Stimulated activated naive CD8-positive, alpha-beta T cell treated with anti-CD3 and anti-CD28 coated beads, Interleukin-15, amount 100 ng/mL, for 72 hours (primary cell): ENCODE data around the gene PTPRCAP.
"Not testable (repeated sequence)": the region's sequence is repeated elsewhere in the genome, so short reads cannot be mapped to it uniquely, and the experiment has no call there.

Experiments used
- ATAC-seq: fragments of 150-1000 bp; cut with Tn5 transposase; 2 replicates; pipeline ENCODE4 v1.10.0; 2021; ENCODE audit warnings: mild to moderate bottlenecking, moderate library complexity
- DNase-seq, 2 donors: peaks; one replicate each; pipeline ENCODE4 v3.0.0; 2021 to 2022
- H3K27ac Mint-ChIP-seq, 2 donors: one replicate each; pipeline ENCODE4 v1.8.0; 2022; ENCODE audit warnings: mild to moderate bottlenecking in 2 of 2, mixed read lengths in 2 of 2, moderate library complexity in 2 of 2
- H3K27me3 Mint-ChIP-seq: one replicate; pipeline ENCODE4 v1.8.0; 2022; ENCODE audit warnings: mixed read lengths
- H3K4me1 Mint-ChIP-seq: one replicate; pipeline ENCODE4 v1.8.0; 2022; ENCODE audit warnings: mild to moderate bottlenecking, mixed read lengths
- H3K4me3 Mint-ChIP-seq, 2 donors: one replicate each; pipeline ENCODE4 v1.8.0; 2022; ENCODE audit warnings: mild to moderate bottlenecking in 2 of 2, mixed read lengths in 2 of 2, moderate library complexity in 1 of 2
- H3K9me3 Mint-ChIP-seq, 2 donors: one replicate each; pipeline ENCODE4 v1.8.0; 2022; ENCODE audit warnings: mixed read lengths in 2 of 2

The PTPRCAP gene

DNA sequence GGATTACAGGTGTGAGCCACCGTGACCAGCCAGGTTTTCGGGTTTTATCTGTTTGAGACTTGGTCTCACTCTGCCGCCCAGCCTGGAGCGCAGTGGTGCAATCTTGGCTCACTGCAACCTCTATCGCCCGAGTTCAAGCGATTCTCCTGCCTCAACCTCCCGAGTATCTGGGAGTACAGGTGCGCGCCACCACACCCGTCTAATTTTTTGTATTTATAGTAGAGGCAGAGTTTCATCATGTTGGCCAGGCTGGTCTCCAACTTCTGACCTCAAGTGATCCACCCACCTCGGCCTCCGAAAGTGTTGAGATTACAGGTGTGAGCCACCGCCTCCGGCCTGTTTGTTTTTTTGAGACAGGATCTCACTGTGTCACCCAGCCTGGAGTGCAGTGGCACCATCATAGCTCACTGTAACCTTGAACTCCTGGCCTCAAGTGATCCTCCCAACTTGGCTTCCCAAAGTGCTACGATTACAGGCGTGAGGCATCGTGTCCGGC lies 10.1 kb downstream of the PTPRCAP start:
- H3K27me3 Mint-ChIP-seq, ATAC-seq, H3K9me3 Mint-ChIP-seq: not testable (repeated sequence)
- peak in 1 of 2 donors; percentile 27 for DNase-seq
- Mint-ChIP-seq H3K4me1 (peaks cover 77% of the 10 kb centered on the region), H3K4me3 (peak overlapping the region; percentile 89 to 95), H3K27ac (peak overlapping the region; percentile 96 to 97)

DNA sequence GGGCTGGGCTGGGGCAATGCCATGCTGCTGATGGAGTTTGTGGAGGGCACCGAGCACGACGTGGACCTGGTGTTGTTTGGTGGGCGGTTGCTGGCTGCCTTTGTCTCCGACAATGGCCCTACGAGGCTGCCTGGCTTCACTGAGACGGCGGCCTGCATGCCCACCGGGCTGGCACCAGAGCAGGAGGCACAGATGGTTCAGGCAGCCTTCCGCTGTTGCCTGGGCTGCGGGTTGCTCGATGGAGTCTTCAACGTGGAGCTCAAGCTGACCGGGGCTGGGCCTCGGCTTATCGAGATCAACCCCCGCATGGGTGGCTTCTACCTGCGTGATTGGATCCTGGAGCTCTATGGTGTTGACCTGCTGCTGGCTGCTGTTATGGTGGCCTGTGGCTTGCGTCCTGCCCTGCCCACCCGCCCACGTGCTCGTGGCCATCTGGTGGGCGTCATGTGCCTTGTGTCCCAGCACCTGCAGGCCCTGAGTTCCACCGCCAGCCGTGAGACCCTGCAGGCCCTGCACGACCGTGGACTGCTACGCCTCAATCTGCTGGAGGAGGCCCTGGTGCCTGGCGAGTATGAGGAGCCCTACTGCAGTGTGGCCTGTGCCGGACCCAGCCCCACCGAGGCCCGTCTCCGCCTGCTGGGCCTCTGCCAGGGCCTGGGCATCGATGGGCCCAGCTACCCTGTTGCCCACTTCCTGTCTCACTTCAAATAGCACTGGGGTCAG lies 13.4 kb downstream of the PTPRCAP start:
- no peaks in the 10 kb centered on the region for H3K9me3 Mint-ChIP-seq
- H3K4me1 Mint-ChIP-seq, result peaks cover 67% of the 10 kb centered on the region
- DNase-seq, result no peak
- H3K4me3 Mint-ChIP-seq, result no peak overlapping the region
- H3K27me3 Mint-ChIP-seq, result no peaks in the 10 kb centered on the region
- no peak for ATAC-seq
- no peak overlapping the region for H3K27ac Mint-ChIP-seq

DNA sequence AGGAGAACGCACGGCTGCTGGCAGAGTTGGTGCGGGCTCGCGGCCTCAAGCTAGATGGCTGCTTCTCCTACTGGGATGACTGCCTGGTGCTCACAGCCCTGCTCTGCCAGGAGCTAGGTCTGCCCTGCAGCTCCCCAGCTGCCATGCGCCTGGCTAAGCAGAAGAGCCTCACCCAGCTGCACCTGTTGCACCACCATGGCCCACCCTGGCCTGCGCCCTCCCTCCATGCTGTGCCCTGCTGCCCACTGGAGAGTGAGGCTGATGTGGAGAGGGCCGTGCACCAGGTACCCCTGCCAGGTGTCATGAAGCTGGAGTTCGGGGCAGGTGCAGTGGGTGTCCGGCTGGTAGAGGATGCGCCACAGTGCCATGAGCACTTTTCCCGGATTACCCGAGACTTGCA lies 14.0 kb downstream of the PTPRCAP start:
- ATAC-seq (no peak), DNase-seq (no peak)
- Mint-ChIP-seq H3K4me1 (peaks cover 71% of the 10 kb centered on the region), H3K27ac (no peak overlapping the region), H3K4me3 (no peak overlapping the region), H3K27me3 (no peaks in the 10 kb centered on the region), H3K9me3 (no peaks in the 10 kb centered on the region)

DNA sequence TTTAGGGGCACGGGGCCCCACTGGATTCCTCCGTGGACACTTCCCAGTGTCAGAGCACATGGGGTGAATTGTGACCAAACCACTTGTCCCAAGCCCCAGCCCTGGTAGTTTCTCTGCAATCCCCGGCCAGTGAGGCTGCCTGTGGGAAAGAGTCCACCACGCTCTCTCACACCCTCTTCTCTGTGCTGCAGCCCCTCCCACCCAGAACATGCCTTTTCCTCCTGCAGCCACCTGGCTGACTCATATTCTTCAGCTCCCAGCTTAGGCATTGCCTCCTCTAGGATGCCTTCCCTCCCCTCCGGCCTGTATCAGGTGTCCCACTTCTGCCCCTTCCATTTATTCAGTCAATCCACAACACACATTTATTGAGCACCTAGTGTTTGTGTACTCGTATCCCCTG lies 14.6 kb downstream of the PTPRCAP start:
- Mint-ChIP-seq H3K4me1 (peaks cover 75% of the 10 kb centered on the region), H3K27ac (peak overlapping the region in 1 of 2 donors; percentile 43), H3K4me3 (no peak overlapping the region), H3K27me3 (no peaks in the 10 kb centered on the region), H3K9me3 (no peaks in the 10 kb centered on the region)
- DNase-seq (no peak), ATAC-seq (no peak)

DNA sequence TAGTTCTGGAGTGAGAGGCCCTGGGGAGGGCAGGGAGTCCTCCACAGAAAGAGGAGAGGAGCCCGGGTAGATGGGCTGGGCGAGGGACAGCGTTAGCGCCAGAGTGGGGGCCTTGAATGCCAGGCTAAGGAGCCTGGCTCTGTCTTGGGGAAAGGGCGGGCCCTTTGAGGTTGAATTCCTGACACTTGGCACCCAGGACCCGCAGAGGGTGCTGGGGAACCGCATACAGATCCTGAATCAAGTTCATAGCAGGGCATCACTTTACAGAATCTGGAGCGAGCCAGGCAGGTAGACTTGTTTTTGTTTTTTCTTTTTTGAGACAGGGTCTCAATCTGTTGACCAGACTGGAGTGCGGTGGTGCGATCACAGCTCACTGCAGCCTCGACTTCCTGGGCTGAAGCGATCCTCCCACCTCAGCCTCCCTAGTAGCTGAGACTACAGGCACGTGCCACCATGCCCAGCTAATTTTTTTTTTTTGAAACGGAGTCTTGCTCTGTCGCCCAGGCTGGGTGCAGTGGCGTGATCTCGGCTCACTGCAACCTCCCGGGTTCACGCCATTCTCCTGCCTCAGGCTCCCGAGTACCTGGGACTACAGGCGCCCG lies 16.0 kb downstream of the PTPRCAP start:
- H3K4me1 Mint-ChIP-seq, result peaks cover 79% of the 10 kb centered on the region
- H3K27ac Mint-ChIP-seq, result no peak overlapping the region
- no peaks in the 10 kb centered on the region for H3K9me3 Mint-ChIP-seq
- no peak for DNase-seq
- no peak for ATAC-seq
- H3K4me3 Mint-ChIP-seq, result peak overlapping the region; percentile 75 to 88
- H3K27me3 Mint-ChIP-seq, result no peaks in the 10 kb centered on the region

DNA sequence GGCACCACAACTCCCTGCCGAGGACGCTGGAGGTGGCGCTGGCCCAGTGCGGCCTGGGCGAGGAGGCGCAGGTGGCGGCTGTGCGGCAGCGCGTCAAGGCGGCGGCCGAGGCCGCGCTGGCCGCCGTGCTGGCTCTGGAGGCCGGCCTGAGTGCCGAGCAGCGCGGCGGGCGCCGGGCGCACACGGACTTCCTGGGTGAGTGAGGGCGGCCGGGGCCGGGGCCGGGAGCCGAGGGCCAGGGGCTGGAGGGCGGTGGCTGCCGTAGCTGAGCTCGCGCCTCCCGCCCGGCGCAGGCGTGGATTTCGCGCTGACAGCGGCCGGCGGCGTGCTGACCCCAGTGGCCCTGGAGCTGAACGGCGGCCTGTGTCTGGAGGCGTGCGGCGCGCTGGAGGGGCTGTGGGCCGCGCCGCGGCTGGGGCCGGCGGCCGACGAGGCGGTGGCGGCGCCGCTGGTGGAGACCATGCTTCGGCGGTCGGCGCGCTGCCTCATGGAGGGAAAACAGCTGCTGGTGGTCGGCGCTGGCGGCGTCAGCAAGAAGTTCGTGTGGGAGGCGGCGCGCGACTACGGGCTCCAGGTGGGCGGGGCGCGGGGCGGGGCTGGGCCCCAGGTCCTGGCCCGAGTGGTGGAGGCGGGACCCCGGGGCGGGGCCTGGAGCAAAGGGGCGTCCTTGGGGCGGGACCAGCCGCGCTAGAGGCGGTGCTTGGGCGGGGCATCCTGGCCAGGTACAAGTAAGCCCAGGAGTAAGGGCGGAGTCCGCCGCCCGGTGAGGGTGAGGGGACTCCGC lies 16.6 kb downstream of the PTPRCAP start:
- Mint-ChIP-seq H3K9me3 (no peaks in the 10 kb centered on the region), H3K4me3 (peak overlapping the region; percentile 87 to 88), H3K4me1 (peaks cover 79% of the 10 kb centered on the region), H3K27ac (peak overlapping the region in 1 of 2 donors; percentile 74), H3K27me3 (no peaks in the 10 kb centered on the region)
- ATAC-seq (peak; percentile 85), DNase-seq (peak; percentile 97 to 99)

DNA sequence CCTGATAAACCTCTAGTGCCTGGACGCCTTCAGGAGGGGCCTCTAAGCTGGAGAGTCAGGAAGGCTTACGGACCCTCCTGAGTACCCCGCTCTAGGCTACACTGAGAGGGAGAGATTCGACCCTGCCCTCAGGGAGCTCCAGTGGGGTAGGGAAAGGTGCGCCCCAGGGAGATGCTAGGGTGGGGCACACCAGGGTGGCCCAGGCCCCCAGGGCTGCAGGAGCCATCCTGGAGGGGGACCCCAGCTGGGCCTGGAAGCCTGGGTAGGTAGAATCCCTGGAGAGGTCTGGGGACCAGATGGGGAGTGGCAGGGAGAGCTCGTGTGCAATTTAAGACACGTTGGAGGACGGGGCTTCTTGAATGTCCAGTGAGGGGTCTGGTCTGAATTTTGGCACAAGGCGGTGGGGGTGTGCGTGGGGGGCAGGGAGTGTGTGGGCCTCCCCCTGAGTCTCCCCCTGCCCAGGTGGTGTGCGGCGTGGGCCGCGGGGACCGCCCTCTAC lies 17.3 kb downstream of the PTPRCAP start:
- DNase-seq (peak in 1 of 2 donors; percentile 19), ATAC-seq (no peak)
- Mint-ChIP-seq H3K9me3 (no peaks in the 10 kb centered on the region), H3K4me1 (peaks cover 73% of the 10 kb centered on the region), H3K27ac (peak overlapping the region; percentile 74 to 86), H3K27me3 (no peaks in the 10 kb centered on the region), H3K4me3 (peak overlapping the region; percentile 87 to 88)

DNA sequence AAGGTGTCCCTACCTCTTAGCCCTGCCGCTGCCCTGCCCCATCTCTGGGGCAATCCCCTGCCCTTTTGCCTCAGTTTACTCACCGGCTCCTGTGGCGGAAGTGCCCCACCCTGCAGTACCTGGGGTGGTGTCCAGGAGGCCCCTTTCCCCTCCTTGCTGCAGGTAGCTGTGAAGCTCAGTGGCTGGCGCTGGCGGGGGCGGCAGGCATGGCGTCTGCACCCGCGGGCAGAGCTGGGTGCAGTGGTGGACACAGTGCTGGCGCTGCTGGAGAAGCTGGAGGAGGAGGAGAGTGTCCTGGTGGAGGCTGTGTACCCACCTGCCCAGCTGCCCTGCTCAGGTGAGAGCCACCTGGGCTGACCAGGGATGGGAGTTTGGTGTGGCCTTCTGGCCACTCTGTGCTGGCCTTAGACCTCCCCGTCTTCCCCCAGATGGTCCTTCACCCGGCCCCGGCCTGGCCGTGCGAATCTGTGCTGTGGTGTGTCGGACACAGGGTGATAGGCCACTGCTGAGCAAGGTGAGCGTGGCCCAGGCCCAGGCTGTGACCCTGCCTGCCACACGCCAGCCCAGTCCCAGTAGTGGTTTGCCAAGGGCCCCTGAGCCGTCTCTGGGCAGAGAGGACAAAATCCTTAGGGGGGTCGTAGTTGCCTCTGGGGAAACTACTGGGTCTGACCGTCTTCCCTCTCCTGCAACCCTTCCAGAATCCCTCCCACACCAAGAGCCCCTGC lies 18.0 kb downstream of the PTPRCAP start:
- ATAC-seq (no peak), DNase-seq (peak in 1 of 2 donors; percentile 20)
- Mint-ChIP-seq H3K4me1 (peaks cover 73% of the 10 kb centered on the region), H3K27me3 (no peaks in the 10 kb centered on the region), H3K9me3 (no peaks in the 10 kb centered on the region), H3K27ac (peak overlapping the region in 1 of 2 donors; percentile 97), H3K4me3 (peak overlapping the region; percentile 87 to 88)

DNA sequence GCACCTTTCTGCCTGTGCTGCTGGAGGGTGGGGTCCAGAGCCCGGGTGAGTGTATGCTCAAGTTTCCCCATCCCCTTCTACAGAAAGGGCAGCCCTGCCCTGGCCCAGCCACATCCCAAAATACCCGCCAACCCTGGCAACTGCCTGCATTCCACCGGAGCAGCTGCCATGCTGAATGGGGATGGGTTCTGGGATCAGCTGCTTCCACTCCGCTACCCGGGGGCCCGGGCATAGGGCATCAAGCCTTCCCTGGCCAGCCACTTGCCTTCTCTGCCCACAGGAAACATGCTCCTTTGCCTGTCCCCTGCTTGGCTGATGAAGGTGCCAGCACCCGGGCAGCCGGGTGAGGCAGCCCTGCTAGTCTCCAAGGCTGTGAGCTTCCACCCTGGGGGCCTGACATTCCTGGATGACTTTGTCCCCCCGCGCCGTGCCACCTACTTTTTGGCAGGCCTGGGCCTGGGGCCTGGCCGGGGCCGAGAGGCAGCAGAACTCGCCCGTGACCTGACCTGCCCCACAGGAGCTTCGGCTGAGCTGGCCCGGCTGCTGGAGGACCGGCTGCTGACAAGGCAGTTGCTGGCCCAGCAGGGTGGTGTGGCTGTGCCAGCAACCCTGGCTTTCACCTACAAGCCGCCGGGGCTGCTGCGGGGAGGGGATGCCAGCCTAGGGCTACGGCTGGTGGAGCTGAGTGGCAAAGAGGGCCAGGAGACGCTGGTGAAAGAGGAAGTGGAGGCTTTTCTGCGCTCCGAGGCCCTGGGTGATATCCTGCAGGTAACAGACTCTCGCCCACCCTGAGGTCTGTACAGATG lies 18.8 kb downstream of the PTPRCAP start:
- Mint-ChIP-seq H3K4me1 (peaks cover 70% of the 10 kb centered on the region), H3K9me3 (no peaks in the 10 kb centered on the region), H3K27me3 (no peaks in the 10 kb centered on the region), H3K4me3 (peak overlapping the region; percentile 87 to 88), H3K27ac (peak overlapping the region; percentile 67 to 97)
- peak; percentile 15 for ATAC-seq
- peak in 1 of 2 donors; percentile 59 for DNase-seq

DNA sequence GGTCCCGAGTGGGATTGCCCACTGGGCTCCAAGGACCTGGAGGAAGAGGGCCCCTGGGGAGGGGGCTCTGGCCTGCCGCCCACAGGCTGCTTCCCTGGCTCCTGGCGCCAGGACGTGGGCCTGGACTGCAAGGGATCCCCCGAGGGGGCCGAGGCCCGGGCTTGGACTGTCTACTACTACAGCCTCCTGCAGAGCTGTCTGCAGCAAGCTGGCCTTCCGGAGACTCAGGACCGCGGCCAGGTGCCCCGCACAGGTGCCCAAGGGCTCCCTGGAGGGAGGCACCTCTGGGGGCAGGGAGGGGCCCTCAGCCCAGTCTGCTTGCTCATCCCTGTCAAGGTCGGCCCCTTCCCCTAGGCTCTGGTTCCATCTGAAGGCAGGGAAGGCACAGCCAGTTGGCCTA lies 20.1 kb downstream of the PTPRCAP start:
- ATAC-seq (no peak), DNase-seq (no peak)
- H3K4me3 Mint-ChIP-seq, result peak overlapping the region; percentile 87 to 88
- no peaks in the 10 kb centered on the region for H3K27me3 Mint-ChIP-seq
- H3K4me1 Mint-ChIP-seq, result peaks cover 72% of the 10 kb centered on the region
- H3K9me3 Mint-ChIP-seq, result no peaks in the 10 kb centered on the region
- H3K27ac Mint-ChIP-seq, result peak overlapping the region in 1 of 2 donors; percentile 42

DNA sequence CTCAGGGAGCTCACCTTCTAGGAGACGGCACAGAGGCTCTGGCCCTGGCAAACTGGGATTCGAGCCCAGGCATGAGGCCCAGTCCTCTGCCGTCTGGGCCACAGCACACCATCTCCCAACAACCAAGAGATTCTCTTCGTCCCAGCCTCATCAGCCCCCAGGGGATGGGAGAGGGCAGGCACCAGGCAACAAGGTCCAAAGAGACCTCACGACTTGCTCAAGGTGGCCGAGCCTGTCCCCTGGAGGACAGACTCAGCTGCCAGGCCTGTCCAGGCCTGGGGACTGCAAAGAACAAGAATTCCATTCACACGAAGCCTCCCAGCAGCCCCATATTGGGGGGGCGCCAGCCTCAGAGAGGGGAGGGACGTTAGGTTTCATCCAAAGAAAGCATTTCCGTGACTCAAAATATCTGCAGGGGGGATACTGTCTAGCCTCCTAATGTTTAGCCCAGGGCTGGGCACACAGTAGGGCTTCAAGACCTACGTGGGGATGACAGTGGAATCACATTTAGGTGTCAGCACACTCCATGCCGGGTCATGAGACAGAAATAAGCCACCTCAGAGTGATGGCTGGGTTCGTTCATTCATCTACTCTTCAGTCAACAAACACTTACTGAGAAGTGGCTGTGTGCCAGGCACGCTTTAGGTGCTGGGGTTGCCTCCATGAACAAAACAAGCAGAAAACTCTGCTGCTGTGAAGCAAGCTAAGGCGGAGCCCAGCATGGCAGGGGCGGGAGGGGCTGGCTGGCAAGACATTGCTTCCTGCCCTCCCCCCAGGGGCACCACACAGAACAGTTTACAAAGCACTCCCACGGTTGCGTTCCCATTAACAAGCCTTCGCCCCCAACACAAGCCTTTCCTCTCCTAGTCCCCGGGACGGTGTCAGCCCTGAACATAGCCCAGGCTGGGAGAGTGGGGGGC lies 20.8 kb downstream of the PTPRCAP start:
- peak overlapping the region; percentile 87 to 88 for H3K27ac Mint-ChIP-seq
- DNase-seq (peak; percentile 45 to 58), ATAC-seq (no peak)
- no peaks in the 10 kb centered on the region for H3K9me3 Mint-ChIP-seq
- peaks cover 79% of the 10 kb centered on the region for H3K4me1 Mint-ChIP-seq
- H3K4me3 Mint-ChIP-seq, result peak overlapping the region; percentile 80 to 87
- H3K27me3 Mint-ChIP-seq, result no peaks in the 10 kb centered on the region

DNA sequence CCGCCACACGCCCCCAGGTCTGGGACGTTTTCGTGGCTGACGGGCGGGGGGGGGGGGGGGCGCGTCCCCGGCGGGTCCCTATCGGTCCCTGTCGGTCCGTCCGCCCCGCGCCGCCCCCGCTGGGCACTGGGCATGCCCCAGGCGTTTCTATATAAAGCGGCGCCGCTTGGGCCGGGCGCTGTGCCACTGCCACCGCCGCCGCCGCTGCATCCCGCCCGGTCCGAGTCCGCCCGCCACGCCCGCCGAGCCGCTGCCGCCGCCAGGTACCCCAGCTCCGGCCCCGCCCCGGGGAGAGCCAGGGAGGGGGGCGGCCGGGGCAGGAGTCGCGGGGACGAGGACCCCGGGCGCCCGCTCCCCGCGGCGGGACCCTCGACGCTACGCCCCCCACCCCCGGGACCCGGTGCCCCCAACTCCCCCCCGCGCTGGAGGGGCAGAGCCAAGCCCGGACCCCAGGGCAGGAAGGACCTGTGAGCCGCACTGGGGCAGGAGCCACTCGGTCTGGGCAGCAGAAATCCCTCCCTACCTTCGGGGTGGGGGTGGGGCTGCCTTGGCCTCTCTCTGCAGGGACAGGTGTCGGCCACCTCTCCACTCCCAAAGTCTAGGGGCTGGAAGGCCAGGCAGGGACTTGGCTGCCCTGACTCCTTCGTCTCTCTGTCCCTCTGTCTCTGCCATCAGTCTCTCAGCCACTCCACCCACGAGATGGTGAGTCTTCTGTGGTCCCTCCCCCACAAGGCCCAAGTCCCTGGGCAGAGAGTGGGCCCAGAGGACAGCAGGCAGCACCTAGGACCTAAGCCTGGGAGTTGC lies 21.8 kb downstream of the PTPRCAP start, which contains the start of gene CARNS1:
Gene CARNS1, plus strand, starts transcription at position 178 of the 804 bp plus-strand sequence. Its CDS starts 522 bp downstream, at position 700.
- Mint-ChIP-seq H3K9me3 (no peaks in the 10 kb centered on the region), H3K27ac (peak within 1 kb of the TSS; percentile 87 to 88), H3K4me1 (peaks cover 81% of the 10 kb centered on the region), H3K27me3 (no peaks in the 10 kb centered on the region), H3K4me3 (peak within 1 kb of the TSS; percentile 84 to 87)
- ATAC-seq (no peak), DNase-seq (peak in 1 of 2 donors; percentile 29)
